ENCODE data around the gene KCNT2. TPM values are rescaled to one million over a fixed set of nuclear protein-coding genes. Genes with fewer than 3 reads are reported as not detected.

Gene KCNT2
- total RNA-seq, 1 donor from 2014 or later: 26.2 TPM

DNA sequence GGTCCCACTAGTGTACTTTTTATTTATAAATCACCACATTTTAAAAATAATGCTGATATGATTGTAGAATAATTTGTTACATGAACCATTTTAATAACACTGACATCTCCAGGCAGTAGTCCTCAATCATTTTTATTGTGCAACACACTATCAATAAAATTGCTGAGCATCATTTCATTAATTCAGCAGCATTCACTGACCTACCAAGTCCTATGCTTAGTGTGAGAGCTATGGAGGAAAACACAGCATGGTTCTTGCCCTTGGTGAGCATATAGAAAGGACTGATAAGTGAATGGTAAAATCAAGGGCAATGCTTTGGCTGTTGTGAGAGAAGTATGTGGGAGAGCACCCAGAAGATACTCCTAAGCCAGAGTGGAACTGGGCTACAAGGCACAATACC is 119.7 kb downstream of the KCNT2 start:
- no peak for DNase-seq (ENCODE audit: extremely low spot score, unreplicated experiment)
- Mint-ChIP-seq H3K27me3 (ENCODE audit: unreplicated experiment) (no peaks in the 10 kb centered on the region), H3K4me3 (ENCODE audit: unreplicated experiment) (no peak overlapping the region), H3K9me3 (ENCODE audit: unreplicated experiment) (peaks cover 5% of the 10 kb centered on the region), H3K4me1 (ENCODE audit: unreplicated experiment) (no peaks in the 10 kb centered on the region), H3K36me3 (ENCODE audit: unreplicated experiment) (peaks cover 35% of the 10 kb centered on the region), H3K27ac (ENCODE audit: unreplicated experiment) (no peak overlapping the region)
- TF ChIP-seq, protein P1, sequence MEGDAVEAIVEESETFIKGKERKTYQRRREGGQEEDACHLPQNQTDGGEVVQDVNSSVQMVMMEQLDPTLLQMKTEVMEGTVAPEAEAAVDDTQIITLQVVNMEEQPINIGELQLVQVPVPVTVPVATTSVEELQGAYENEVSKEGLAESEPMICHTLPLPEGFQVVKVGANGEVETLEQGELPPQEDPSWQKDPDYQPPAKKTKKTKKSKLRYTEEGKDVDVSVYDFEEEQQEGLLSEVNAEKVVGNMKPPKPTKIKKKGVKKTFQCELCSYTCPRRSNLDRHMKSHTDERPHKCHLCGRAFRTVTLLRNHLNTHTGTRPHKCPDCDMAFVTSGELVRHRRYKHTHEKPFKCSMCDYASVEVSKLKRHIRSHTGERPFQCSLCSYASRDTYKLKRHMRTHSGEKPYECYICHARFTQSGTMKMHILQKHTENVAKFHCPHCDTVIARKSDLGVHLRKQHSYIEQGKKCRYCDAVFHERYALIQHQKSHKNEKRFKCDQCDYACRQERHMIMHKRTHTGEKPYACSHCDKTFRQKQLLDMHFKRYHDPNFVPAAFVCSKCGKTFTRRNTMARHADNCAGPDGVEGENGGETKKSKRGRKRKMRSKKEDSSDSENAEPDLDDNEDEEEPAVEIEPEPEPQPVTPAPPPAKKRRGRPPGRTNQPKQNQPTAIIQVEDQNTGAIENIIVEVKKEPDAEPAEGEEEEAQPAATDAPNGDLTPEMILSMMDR (IDR thresholded peaks at IDR 0.05): no peak

DNA sequence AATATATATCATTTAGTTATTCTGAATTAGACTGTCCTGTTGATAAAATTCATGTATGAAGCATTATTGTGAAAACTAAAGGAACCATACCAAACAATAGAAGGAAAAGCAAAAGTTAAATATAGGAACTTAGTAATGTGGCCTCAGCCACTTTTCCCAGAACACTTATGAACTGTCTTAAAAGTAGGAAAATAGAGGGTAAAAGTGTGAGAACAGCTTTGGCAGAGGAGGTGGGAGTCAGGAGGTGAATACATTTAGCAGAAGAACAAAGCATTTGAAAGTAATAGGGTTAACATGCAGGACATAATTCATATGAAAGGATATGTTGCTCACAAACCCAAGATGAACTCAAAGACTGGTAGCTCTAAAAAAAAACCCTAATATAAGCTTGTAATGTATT is 121.9 kb downstream of the KCNT2 start:
- Mint-ChIP-seq H3K9me3 (ENCODE audit: unreplicated experiment) (peaks cover 5% of the 10 kb centered on the region), H3K27ac (ENCODE audit: unreplicated experiment) (no peak overlapping the region), H3K27me3 (ENCODE audit: unreplicated experiment) (no peaks in the 10 kb centered on the region), H3K36me3 (ENCODE audit: unreplicated experiment) (peaks cover 35% of the 10 kb centered on the region), H3K4me1 (ENCODE audit: unreplicated experiment) (no peaks in the 10 kb centered on the region), H3K4me3 (ENCODE audit: unreplicated experiment) (no peak overlapping the region)
- TF ChIP-seq, protein P1 (IDR thresholded peaks at IDR 0.05): no peak
- no peak for DNase-seq (ENCODE audit: extremely low spot score, unreplicated experiment)

DNA sequence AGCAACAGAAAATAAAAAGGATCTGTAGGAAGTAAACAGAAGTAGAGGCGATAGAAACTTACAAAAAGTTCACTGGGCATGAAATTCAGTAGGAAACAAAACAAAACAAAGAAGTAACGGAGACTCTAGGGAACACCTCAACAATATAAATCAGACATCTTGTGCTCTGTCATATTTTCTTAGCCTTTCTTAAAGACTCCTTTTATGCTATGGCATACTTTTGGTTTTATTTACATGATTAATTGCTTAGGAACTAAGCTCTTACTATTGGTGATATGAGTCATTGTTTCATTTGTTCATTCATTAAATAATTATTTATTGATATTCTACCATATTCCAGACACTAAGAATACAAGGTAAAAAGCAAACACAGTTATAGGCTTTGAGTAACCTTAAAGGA is 126.6 kb downstream of the KCNT2 start:
- Mint-ChIP-seq H3K36me3 (ENCODE audit: unreplicated experiment) (peaks cover 44% of the 10 kb centered on the region), H3K27ac (ENCODE audit: unreplicated experiment) (no peak overlapping the region), H3K4me1 (ENCODE audit: unreplicated experiment) (no peaks in the 10 kb centered on the region), H3K9me3 (ENCODE audit: unreplicated experiment) (peaks cover 5% of the 10 kb centered on the region), H3K4me3 (ENCODE audit: unreplicated experiment) (no peak overlapping the region), H3K27me3 (ENCODE audit: unreplicated experiment) (no peaks in the 10 kb centered on the region)
- TF ChIP-seq, protein P1 (IDR thresholded peaks at IDR 0.05): no peak
- DNase-seq (ENCODE audit: extremely low spot score, unreplicated experiment): no peak

DNA sequence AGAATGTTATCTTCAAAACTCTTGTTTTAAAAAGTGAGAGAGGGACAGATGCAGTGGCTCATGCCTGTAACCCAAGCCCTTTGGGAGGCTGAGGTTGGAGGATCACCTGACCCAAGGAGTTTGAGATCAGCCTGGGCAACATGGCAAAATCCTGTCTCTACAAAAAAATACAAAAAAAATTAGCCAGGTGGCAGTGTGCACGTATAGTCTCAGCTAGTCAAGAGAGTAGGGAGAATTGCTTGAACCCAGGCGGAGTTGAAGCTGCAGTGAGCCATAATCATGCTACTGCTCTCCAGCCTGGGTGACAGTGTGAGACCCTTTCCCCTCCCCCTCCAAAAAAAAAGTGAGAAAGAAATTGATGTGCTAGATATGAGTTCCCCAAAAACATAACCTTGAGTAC is 131.0 kb downstream of the KCNT2 start:
- TF ChIP-seq, protein P1 (IDR thresholded peaks at IDR 0.05): no peak
- Mint-ChIP-seq H3K4me3 (ENCODE audit: unreplicated experiment) (no peak overlapping the region), H3K36me3 (ENCODE audit: unreplicated experiment) (peaks cover 39% of the 10 kb centered on the region), H3K27ac (ENCODE audit: unreplicated experiment) (no peak overlapping the region), H3K27me3 (ENCODE audit: unreplicated experiment) (no peaks in the 10 kb centered on the region), H3K4me1 (ENCODE audit: unreplicated experiment) (no peaks in the 10 kb centered on the region), H3K9me3 (ENCODE audit: unreplicated experiment) (no peaks in the 10 kb centered on the region)
- no peak for DNase-seq (ENCODE audit: extremely low spot score, unreplicated experiment)

DNA sequence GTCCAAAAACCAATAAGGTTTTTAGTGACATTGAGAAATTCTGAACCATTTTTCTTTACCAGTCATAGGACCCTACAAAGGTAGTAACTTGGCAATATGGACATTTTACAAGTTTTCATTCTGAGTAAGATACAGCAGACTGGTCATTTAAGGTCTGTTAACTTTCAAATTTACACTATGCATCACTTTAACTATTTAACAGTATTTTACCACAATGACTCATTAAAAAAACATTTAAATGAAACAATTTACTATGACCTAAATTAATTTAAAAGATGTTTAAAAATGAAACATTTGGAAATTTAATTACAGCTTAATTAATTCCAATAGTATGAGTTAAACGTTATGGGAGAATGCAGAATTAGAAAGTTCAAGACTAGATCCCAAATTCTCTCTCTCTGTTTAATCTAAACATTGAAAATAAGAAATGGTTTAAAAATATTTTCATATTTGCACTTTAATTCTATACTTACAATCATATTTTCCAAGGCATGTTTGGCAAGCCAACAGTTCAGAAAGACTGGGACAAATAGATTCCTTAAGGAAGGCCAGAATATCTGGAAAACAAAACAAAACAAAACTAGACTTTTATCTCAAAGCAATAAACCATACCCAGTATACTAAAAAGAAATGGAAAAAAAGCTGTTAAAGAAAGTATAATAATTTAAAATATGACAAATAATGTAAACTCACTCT is 140.9 kb downstream of the KCNT2 start:
- TF ChIP-seq, protein P1 (IDR thresholded peaks at IDR 0.05): no peak
- Mint-ChIP-seq H3K27ac (ENCODE audit: unreplicated experiment) (no peak overlapping the region), H3K36me3 (ENCODE audit: unreplicated experiment) (peaks cover 7% of the 10 kb centered on the region), H3K9me3 (ENCODE audit: unreplicated experiment) (no peaks in the 10 kb centered on the region), H3K27me3 (ENCODE audit: unreplicated experiment) (no peaks in the 10 kb centered on the region), H3K4me3 (ENCODE audit: unreplicated experiment) (no peak overlapping the region), H3K4me1 (ENCODE audit: unreplicated experiment) (peaks cover 32% of the 10 kb centered on the region)
- no peak for DNase-seq (ENCODE audit: extremely low spot score, unreplicated experiment)

All from osteocyte (in vitro differentiated cells).